Measurements from ENCODE around the gene GCM1. TPM values are rescaled to one million over a fixed set of nuclear protein-coding genes. Genes with fewer than 3 reads are reported as not detected.

GCM1 gene
- total RNA-seq, 1 experiment from 2014 or later, result 0.38 TPM

DNA sequence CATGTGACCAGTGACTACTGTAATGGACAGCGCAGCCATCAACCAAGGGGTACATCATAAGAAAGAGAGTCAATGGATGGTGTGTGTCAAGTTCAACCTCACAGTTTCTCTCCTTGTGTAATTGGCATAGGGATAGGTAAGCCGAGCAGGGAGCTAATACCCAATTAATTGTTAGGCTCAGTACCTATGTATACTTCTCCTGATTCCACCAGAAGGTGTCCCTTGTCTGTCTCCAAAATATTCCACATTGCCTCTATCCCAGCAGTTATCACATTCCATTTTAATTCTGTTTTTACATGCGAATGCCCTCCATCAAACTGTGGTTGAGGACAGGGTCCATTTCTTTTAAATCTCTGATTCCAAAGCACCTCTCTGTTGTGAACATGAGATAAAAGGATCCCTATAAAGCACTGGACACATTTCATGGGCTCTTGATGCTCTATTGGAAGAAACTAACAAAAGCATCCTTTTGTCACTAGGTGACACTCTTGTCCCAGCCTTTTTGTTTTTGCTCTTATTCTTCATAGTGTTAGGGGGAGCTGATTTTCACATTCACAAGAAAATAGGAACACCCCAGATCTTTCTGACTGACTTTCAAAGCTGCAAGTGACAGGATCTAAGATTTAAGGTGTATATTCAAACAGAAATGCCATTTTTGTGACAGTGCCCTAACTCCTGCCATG lies 44.5 kb downstream of the GCM1 start:
- H3K27me3 Mint-ChIP-seq (ENCODE audit: unreplicated experiment), result no peaks in the 10 kb centered on the region
- peaks cover 23% of the 10 kb centered on the region for H3K4me1 Mint-ChIP-seq (ENCODE audit: low read depth, unreplicated experiment)
- no peaks in the 10 kb centered on the region for H3K9me3 Mint-ChIP-seq (ENCODE audit: low read depth, unreplicated experiment)
- BruUV-seq (replicated peaks), result no TSS peak
- H3K27ac Mint-ChIP-seq (ENCODE audit: unreplicated experiment), result no peak overlapping the region
- H3K4me3 Mint-ChIP-seq (ENCODE audit: low read depth, unreplicated experiment), result no peak overlapping the region
- intact Hi-C loops (cut with micrococcal nuclease; ENCODE audit: unreplicated experiment), result loop anchor here (1.0 kb wide), 2 partner anchors 333 to 380 kb away; no protein-coding TSS in a partner anchor
- DNase-seq, result no peak
- CTCF ChIA-PET, result interaction anchor here (0.6 to 1.0 kb wide), 4 partner anchors 8 to 381 kb away, joined by 3 to 8 read pairs (median 7); no protein-coding TSS in a partner anchor
- H3K36me3 Mint-ChIP-seq (ENCODE audit: insufficient read depth, unreplicated experiment), result peaks cover 5% of the 10 kb centered on the region
- TF ChIP-seq, protein P1, sequence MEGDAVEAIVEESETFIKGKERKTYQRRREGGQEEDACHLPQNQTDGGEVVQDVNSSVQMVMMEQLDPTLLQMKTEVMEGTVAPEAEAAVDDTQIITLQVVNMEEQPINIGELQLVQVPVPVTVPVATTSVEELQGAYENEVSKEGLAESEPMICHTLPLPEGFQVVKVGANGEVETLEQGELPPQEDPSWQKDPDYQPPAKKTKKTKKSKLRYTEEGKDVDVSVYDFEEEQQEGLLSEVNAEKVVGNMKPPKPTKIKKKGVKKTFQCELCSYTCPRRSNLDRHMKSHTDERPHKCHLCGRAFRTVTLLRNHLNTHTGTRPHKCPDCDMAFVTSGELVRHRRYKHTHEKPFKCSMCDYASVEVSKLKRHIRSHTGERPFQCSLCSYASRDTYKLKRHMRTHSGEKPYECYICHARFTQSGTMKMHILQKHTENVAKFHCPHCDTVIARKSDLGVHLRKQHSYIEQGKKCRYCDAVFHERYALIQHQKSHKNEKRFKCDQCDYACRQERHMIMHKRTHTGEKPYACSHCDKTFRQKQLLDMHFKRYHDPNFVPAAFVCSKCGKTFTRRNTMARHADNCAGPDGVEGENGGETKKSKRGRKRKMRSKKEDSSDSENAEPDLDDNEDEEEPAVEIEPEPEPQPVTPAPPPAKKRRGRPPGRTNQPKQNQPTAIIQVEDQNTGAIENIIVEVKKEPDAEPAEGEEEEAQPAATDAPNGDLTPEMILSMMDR (IDR thresholded peaks at IDR 0.05; ENCODE audit: unreplicated experiment), result no peak

DNA sequence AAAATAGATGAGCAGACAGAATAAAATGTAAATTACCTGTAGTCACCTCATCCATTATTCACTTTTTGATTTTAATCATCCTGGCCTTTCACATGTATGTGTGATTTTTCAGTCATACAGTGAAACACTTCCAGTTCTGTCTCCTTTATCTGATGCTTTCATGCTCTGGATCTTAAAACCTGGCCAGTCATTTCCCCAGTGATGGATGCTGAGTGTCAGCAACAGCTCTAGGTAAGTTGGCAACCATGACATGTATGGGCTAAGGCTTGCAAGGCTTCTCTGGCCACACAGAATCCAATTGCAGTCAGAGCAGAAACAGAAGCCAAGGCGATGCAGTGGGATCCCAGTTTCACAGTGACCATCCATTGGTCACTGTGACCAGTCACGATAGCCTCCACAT lies 47.6 kb downstream of the GCM1 start:
- intact Hi-C loops (cut with micrococcal nuclease; ENCODE audit: unreplicated experiment), result no loop called here
- CTCF ChIA-PET, result no interaction called here
- no peaks in the 10 kb centered on the region for H3K9me3 Mint-ChIP-seq (ENCODE audit: low read depth, unreplicated experiment)
- BruUV-seq (replicated peaks), result no TSS peak
- TF ChIP-seq, protein P1 (IDR thresholded peaks at IDR 0.05; ENCODE audit: unreplicated experiment), result no peak
- H3K36me3 Mint-ChIP-seq (ENCODE audit: insufficient read depth, unreplicated experiment), result peaks cover 5% of the 10 kb centered on the region
- no peak for DNase-seq
- H3K4me1 Mint-ChIP-seq (ENCODE audit: low read depth, unreplicated experiment), result no peaks in the 10 kb centered on the region
- no peaks in the 10 kb centered on the region for H3K27me3 Mint-ChIP-seq (ENCODE audit: unreplicated experiment)
- no peak overlapping the region for H3K4me3 Mint-ChIP-seq (ENCODE audit: low read depth, unreplicated experiment)
- no peak overlapping the region for H3K27ac Mint-ChIP-seq (ENCODE audit: unreplicated experiment)

DNA sequence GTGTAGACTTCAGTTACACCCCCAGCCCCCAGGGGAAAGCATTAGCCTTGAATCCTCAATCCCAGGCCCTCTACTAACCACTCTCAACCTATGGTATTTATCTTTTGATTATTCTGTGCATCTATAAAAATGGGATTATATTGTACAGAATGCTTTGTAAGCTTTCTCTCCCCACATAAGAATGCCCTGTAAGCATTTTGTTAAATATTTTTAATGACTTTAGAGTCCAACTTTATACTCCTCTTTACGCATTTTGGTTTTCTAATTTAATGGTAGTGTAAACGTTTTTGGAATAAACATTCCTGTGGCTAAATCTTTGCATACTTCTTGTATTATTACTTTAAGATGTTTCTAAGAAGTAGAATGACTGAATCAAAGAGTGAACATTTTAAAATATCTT lies 48.1 kb downstream of the GCM1 start:
- intact Hi-C loops (cut with micrococcal nuclease; ENCODE audit: unreplicated experiment), result no loop called here
- Mint-ChIP-seq H3K4me3 (ENCODE audit: low read depth, unreplicated experiment) (no peak overlapping the region), H3K27me3 (ENCODE audit: unreplicated experiment) (no peaks in the 10 kb centered on the region), H3K27ac (ENCODE audit: unreplicated experiment) (no peak overlapping the region), H3K36me3 (ENCODE audit: insufficient read depth, unreplicated experiment) (peaks cover 5% of the 10 kb centered on the region), H3K9me3 (ENCODE audit: low read depth, unreplicated experiment) (no peaks in the 10 kb centered on the region), H3K4me1 (ENCODE audit: low read depth, unreplicated experiment) (no peaks in the 10 kb centered on the region)
- CTCF ChIA-PET, result no interaction called here
- DNase-seq, result no peak
- BruUV-seq (replicated peaks), result no TSS peak
- TF ChIP-seq, protein P1 (IDR thresholded peaks at IDR 0.05; ENCODE audit: unreplicated experiment), result no peak

DNA sequence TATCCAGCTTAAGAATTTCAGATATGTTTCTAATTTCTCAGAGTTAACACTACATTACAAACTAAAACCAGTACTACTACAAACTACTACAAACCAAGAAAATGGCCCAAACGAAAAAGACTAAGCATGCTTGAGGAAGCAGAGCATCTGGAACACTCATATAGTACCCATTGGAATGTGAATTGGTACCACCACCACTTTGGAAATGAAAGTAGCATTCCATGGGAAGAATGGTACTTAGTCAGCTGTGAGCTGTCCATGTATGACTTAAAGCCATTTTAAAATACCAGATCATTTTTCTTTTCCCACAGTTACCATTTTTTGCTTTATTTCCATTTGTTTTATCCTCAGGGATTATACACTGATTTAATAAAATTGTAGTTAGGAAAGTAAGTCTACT lies 52.9 kb downstream of the GCM1 start:
- Mint-ChIP-seq H3K4me1 (ENCODE audit: low read depth, unreplicated experiment) (no peaks in the 10 kb centered on the region), H3K27ac (ENCODE audit: unreplicated experiment) (no peak overlapping the region), H3K4me3 (ENCODE audit: low read depth, unreplicated experiment) (no peak overlapping the region), H3K36me3 (ENCODE audit: insufficient read depth, unreplicated experiment) (peaks cover 13% of the 10 kb centered on the region), H3K27me3 (ENCODE audit: unreplicated experiment) (no peaks in the 10 kb centered on the region), H3K9me3 (ENCODE audit: low read depth, unreplicated experiment) (no peaks in the 10 kb centered on the region)
- CTCF ChIA-PET, result no interaction called here
- DNase-seq, result no peak
- intact Hi-C loops (cut with micrococcal nuclease; ENCODE audit: unreplicated experiment), result no loop called here
- TF ChIP-seq, protein P1 (IDR thresholded peaks at IDR 0.05; ENCODE audit: unreplicated experiment), result no peak
- no TSS peak for BruUV-seq (replicated peaks)
